Ecto neural progenitor cell (in vitro differentiated cells): ENCODE measurements around the gene VPS13D.

Experiments used
- DNase-seq: peaks from one replicate; pipeline ENCODE4 v3.0.0-alpha.2; 2018; ENCODE audit warnings: low spot score

VPS13D gene

GRCh38 chr1:12229835-12230548 is at the start of gene VPS13D:
VPS13D (plus strand) TSS chr1:12230030; CDS start chr1:12234267, 4,237 bp downstream.
- peak; percentile 91 for DNase-seq

GRCh38 chr1:12180315-12180714 is 49.5 kb upstream of the VPS13D start:
- no peak for DNase-seq

GRCh38 chr1:12180903-12181302 is 48.9 kb upstream of the VPS13D start:
- DNase-seq, result no peak

- no peak for DNase-seq
Observed at GRCh38 chr1:12181568-12181967, 48.3 kb upstream of the VPS13D start.

- no peak for DNase-seq
Observed at GRCh38 chr1:12182410-12182984, 47.3 kb upstream of the VPS13D start.

- DNase-seq, result no peak
Observed at GRCh38 chr1:12183095-12183794, 46.6 kb upstream of the VPS13D start.

- peak; percentile 75 for DNase-seq
Observed at GRCh38 chr1:12184008-12184681, 45.7 kb upstream of the VPS13D start.

GRCh38 chr1:12185036-12185917 is 44.6 kb upstream of the VPS13D start:
- no peak for DNase-seq

GRCh38 chr1:12185918-12186678 is 43.7 kb upstream of the VPS13D start:
- DNase-seq, result no peak

- DNase-seq, result no peak
Observed at GRCh38 chr1:12186679-12186985, 43.2 kb upstream of the VPS13D start.

- DNase-seq, result no peak
Observed at GRCh38 chr1:12188115-12188514, 41.7 kb upstream of the VPS13D start.

- DNase-seq, result no peak
Observed at GRCh38 chr1:12188657-12189327, 41.0 kb upstream of the VPS13D start.

- DNase-seq, result no peak
Observed at GRCh38 chr1:12189328-12189682, 40.5 kb upstream of the VPS13D start.

GRCh38 chr1:12191242-12192032 is 38.4 kb upstream of the VPS13D start:
- DNase-seq, result no peak

- DNase-seq, result no peak
Observed at GRCh38 chr1:12194666-12195216, 35.1 kb upstream of the VPS13D start.

- no peak for DNase-seq
Observed at GRCh38 chr1:12195416-12195815, 34.4 kb upstream of the VPS13D start.

- DNase-seq, result no peak
Observed at GRCh38 chr1:12196641-12197482, 33.0 kb upstream of the VPS13D start.

- DNase-seq, result no peak
Observed at GRCh38 chr1:12197483-12197880, 32.3 kb upstream of the VPS13D start.

GRCh38 chr1:12200208-12200607 is 29.6 kb upstream of the VPS13D start:
- no peak for DNase-seq
